BJ (cell line): ENCODE data around the gene TOM1L1. TPM values are rescaled to one million over a fixed set of nuclear protein-coding genes. Genes with fewer than 3 reads are reported as not detected.
"Not testable (repeated sequence)": the region's sequence is repeated elsewhere in the genome, so short reads cannot be mapped to it uniquely, and the experiment has no call there.

Experiments used
- CTCF ChIA-PET: fragments of 350-600 bp; formaldehyde crosslinking; extraction: SDS; loops from one replicate; lab custom pipeline; 2021; ENCODE audit warnings: antibody characterized with exemption, inconsistent platforms; lab: Yijun Ruan, JAX
- POLR2A ChIA-PET: fragments of 300-600 bp; sonication (Branson Sonifier 250); formaldehyde crosslinking; extraction: SDS; loops from one replicate; lab custom pipeline; 2021; ENCODE audit warnings: antibody characterized with exemption; lab: Charles Lee
- DNase-seq: peaks from one replicate; pipeline ENCODE4 v3.0.0-alpha.2; 2011; ENCODE audit warnings: low read depth
- H3K27me3 ChIP-seq: 2 replicates; pipeline ENCODE4 v1.6.0; 2011; ENCODE audit warnings: low read length; ENCODE audit not compliant: control insufficient read depth, insufficient read depth
- H3K36me3 ChIP-seq: 2 replicates; pipeline ENCODE4 v1.5.1; 2011; ENCODE audit warnings: low read length; ENCODE audit not compliant: control insufficient read depth, insufficient read depth
- H3K4me3 ChIP-seq: 2 replicates; pipeline ENCODE4 v1.5.1; 2011; ENCODE audit warnings: low read depth, mild to moderate bottlenecking, control low read depth, low read length
- CTCF ChIP-seq: IDR thresholded peaks from 2 replicates; pipeline ENCODE4 v1.5.1; 2011; ENCODE audit warnings: low read depth, mild to moderate bottlenecking, control low read depth, inconsistent platforms, low read length, moderate library complexity; ENCODE audit not compliant: insufficient read depth
- polyA plus RNA-seq: library from polyadenylated mRNA; depleted of rRNA; stranded (reverse); fragments of >200 nt; gene quantifications from 2 replicates; pipeline ENCODE4 v1.2.3, GENCODE V29; 2011

Gene TOM1L1
- polyA plus RNA-seq, 1 experiment = 31.2 TPM

- CTCF ChIA-PET = no interaction called here
- TF ChIP-seq CTCF = no peak
- H3K36me3 ChIP-seq = no peaks in the 10 kb centered on the region
- POLR2A ChIA-PET = no interaction called here
- no peak for DNase-seq
- H3K4me3 ChIP-seq = no peak overlapping the region
- no peaks in the 10 kb centered on the region for H3K27me3 ChIP-seq
These were observed 36.6 kb upstream of the TOM1L1 start for GRCh38 chr17:54864070-54864469.

GRCh38 chr17:54864636-54865356, 35.9 kb upstream of the TOM1L1 start:
- no peak for DNase-seq
- CTCF ChIA-PET = no interaction called here
- POLR2A ChIA-PET = no interaction called here

GRCh38 chr17:54867634-54868033, 33.0 kb upstream of the TOM1L1 start:
- Histone ChIP-seq H3K4me3 (no peak overlapping the region), H3K36me3 (no peaks in the 10 kb centered on the region), H3K27me3 (no peaks in the 10 kb centered on the region)
- ChIA-PET POLR2A (no interaction called here), CTCF (no interaction called here)
- TF ChIP-seq CTCF = no peak
- DNase-seq = no peak

More at GRCh38 chr17:54864636-54865356, 35.9 kb upstream of the TOM1L1 start:
- Histone ChIP-seq H3K27me3 (no peaks in the 10 kb centered on the region), H3K36me3 (no peaks in the 10 kb centered on the region), H3K4me3 (no peak overlapping the region)
- TF ChIP-seq CTCF = no peak

GRCh38 chr17:54870671-54871175, 29.9 kb upstream of the TOM1L1 start:
- H3K4me3 ChIP-seq = no peak overlapping the region
- no peaks in the 10 kb centered on the region for H3K27me3 ChIP-seq
- no peak for DNase-seq
- ChIA-PET POLR2A (no interaction called here), CTCF (interaction anchor here (0.7 kb wide), 1 partner anchor 15 kb away, joined by 3 read pairs; no protein-coding TSS in a partner anchor)
- TF ChIP-seq CTCF = no peak
- H3K36me3 ChIP-seq = no peaks in the 10 kb centered on the region

GRCh38 chr17:54875906-54876305, 24.7 kb upstream of the TOM1L1 start:
- H3K36me3 ChIP-seq, POLR2A ChIA-PET, DNase-seq, H3K4me3 ChIP-seq, H3K27me3 ChIP-seq: not testable (repeated sequence)
- CTCF ChIA-PET = interaction anchor here (1.3 kb wide), 1 partner anchor 14 kb away, joined by 3 read pairs; no protein-coding TSS in a partner anchor
